Esophagus (tissue), 2 donors: ENCODE measurements around the gene TCF7L2. TPM values are rescaled to one million over a fixed set of nuclear protein-coding genes. Genes with fewer than 3 reads are reported as not detected.

Source experiments
- H3K27ac ChIP-seq, 2 donors: one replicate each; pipeline ENCODE4 v1.5.1; 2013; ENCODE audit warnings: low read depth in 2 of 2, mild to moderate bottlenecking in 2 of 2, inconsistent platforms in 1 of 2, low read length in 1 of 2, moderate library complexity in 1 of 2
- H3K27me3 ChIP-seq, 2 donors: one replicate each; pipeline ENCODE4 v1.6.1; 2013; ENCODE audit warnings: low read length in 2 of 2, control low read depth in 1 of 2, mild to moderate bottlenecking in 1 of 2; ENCODE audit not compliant: insufficient read depth in 2 of 2, control insufficient read depth in 1 of 2
- H3K36me3 ChIP-seq, 2 donors: one replicate each; pipeline ENCODE4 v1.6.1; 2013; ENCODE audit warnings: low read length in 1 of 2; ENCODE audit not compliant: control insufficient read depth in 2 of 2, insufficient read depth in 2 of 2
- H3K4me1 ChIP-seq, 2 donors: one replicate each; pipeline ENCODE4 v1.6.1; 2013; ENCODE audit warnings: low read length in 1 of 2; ENCODE audit not compliant: control insufficient read depth in 2 of 2, insufficient read depth in 2 of 2
- H3K4me3 ChIP-seq, 2 donors: one replicate each; pipeline ENCODE4 v1.5.1; 2013; ENCODE audit warnings: low read length in 2 of 2, mild to moderate bottlenecking in 2 of 2, low read depth in 1 of 2, moderate library complexity in 1 of 2
- H3K9me3 ChIP-seq, 2 donors: one replicate each; pipeline ENCODE4 v1.6.1; 2013; ENCODE audit warnings: mild to moderate bottlenecking in 2 of 2, low read depth in 1 of 2, low read length in 1 of 2, moderate library complexity in 1 of 2; ENCODE audit not compliant: control insufficient read depth in 2 of 2, insufficient read depth in 1 of 2
- WGBS, 2 donors: extraction: QIAGEN DNeasy Blood & Tissue Kit; methylation state at CpG; one replicate each; pipeline ENCODE4 v1.1.7; 2013; 5-methylcytosine and 5-hydroxymethylcytosine counted together
- polyA plus RNA-seq, 2 donors: library from polyadenylated mRNA; stranded (reverse); fragments of 200-250 nt; gene quantifications; one replicate each; pipeline ENCODE4 v1.2.3, GENCODE V29; 2013
- donor health status: healthy with polysubstance abuse.
- donor health status: Bipolar disorder and iron deficiency.

The TCF7L2 gene
- polyA plus RNA-seq, 2 donors, result 5.4 to 7.9 TPM

GRCh38 chr10:113088194-113088593, 138.1 kb downstream of the TCF7L2 start:
- Histone ChIP-seq H3K4me1 (peaks cover 0 to 7% of the 10 kb centered on the region in 2 donors), H3K27me3 (no peaks in the 10 kb centered on the region), H3K27ac (no peak overlapping the region), H3K9me3 (no peaks in the 10 kb centered on the region), H3K4me3 (no peak overlapping the region), H3K36me3 (peaks cover 0 to 2% of the 10 kb centered on the region in 2 donors)
- WGBS, 2 donors, result 94% methylated on average over 2 of the region's 2 CpGs

- peaks cover 0 to 8% of the 10 kb centered on the region in 2 donors for H3K4me1 ChIP-seq
These were observed 139.5 kb downstream of the TCF7L2 start for GRCh38 chr10:113089551-113089950.

GRCh38 chr10:113091920-113092319, 141.9 kb downstream of the TCF7L2 start:
- Histone ChIP-seq H3K36me3 (peaks cover 0 to under 1% of the 10 kb centered on the region in 2 donors), H3K4me1 (peaks cover 4 to 8% of the 10 kb centered on the region in 2 donors), H3K4me3 (no peak overlapping the region), H3K9me3 (no peaks in the 10 kb centered on the region), H3K27ac (no peak overlapping the region), H3K27me3 (no peaks in the 10 kb centered on the region)
- WGBS, 2 donors, result 70 to 91% methylated on average over 4 of the region's 4 CpGs

More at GRCh38 chr10:113089551-113089950, 139.5 kb downstream of the TCF7L2 start:
- Histone ChIP-seq H3K27ac (no peak overlapping the region), H3K4me3 (no peak overlapping the region), H3K27me3 (no peaks in the 10 kb centered on the region), H3K9me3 (no peaks in the 10 kb centered on the region), H3K36me3 (peaks cover 0 to 2% of the 10 kb centered on the region in 2 donors)
- 89 to 92% methylated on average over 9 of the region's 9 CpGs for WGBS, 2 donors

- WGBS, 2 donors, result 60 to 63% methylated on average over 10 of the region's 10 CpGs
- peaks cover 5 to 6% of the 10 kb centered on the region in 2 donors for H3K4me1 ChIP-seq
- H3K27ac ChIP-seq, result peak overlapping the region; percentile 16 to 64
- H3K9me3 ChIP-seq, result no peaks in the 10 kb centered on the region
- no peak overlapping the region for H3K4me3 ChIP-seq
- peaks cover 0 to 2% of the 10 kb centered on the region in 2 donors for H3K36me3 ChIP-seq
- H3K27me3 ChIP-seq, result no peaks in the 10 kb centered on the region
These were observed 143.4 kb downstream of the TCF7L2 start for GRCh38 chr10:113093188-113094113.

GRCh38 chr10:113094114-113094486, 144.1 kb downstream of the TCF7L2 start:
- WGBS, 2 donors, result 62 to 64% methylated on average over 3 of the region's 3 CpGs
- H3K4me1 ChIP-seq, result peaks cover 5 to 6% of the 10 kb centered on the region in 2 donors
- no peaks in the 10 kb centered on the region for H3K9me3 ChIP-seq
- H3K36me3 ChIP-seq, result peaks cover 0 to 2% of the 10 kb centered on the region in 2 donors
- no peak overlapping the region for H3K4me3 ChIP-seq
- peak overlapping the region; percentile 16 to 64 for H3K27ac ChIP-seq
- H3K27me3 ChIP-seq, result no peaks in the 10 kb centered on the region

- WGBS, 2 donors, result 87 to 88% methylated on average over 15 of the region's 15 CpGs
- H3K4me3 ChIP-seq, result no peak overlapping the region
- no peaks in the 10 kb centered on the region for H3K9me3 ChIP-seq
- H3K27ac ChIP-seq, result peak overlapping the region in 1 of 2 donors; percentile 16
- H3K4me1 ChIP-seq, result peaks cover 5 to 6% of the 10 kb centered on the region in 2 donors
- peaks cover 0 to 2% of the 10 kb centered on the region in 2 donors for H3K36me3 ChIP-seq
- no peaks in the 10 kb centered on the region for H3K27me3 ChIP-seq
These were observed 145.5 kb downstream of the TCF7L2 start for GRCh38 chr10:113095419-113096127.

GRCh38 chr10:113096128-113096996, 146.3 kb downstream of the TCF7L2 start:
- Histone ChIP-seq H3K4me1 (peaks cover 5 to 6% of the 10 kb centered on the region in 2 donors), H3K4me3 (no peak overlapping the region), H3K27me3 (no peaks in the 10 kb centered on the region), H3K27ac (peak overlapping the region; percentile 46 to 52), H3K36me3 (peaks cover 0 to 2% of the 10 kb centered on the region in 2 donors), H3K9me3 (no peaks in the 10 kb centered on the region)
- WGBS, 2 donors, result 73 to 77% methylated on average over 11 of the region's 11 CpGs

- H3K9me3 ChIP-seq, result no peaks in the 10 kb centered on the region
- WGBS, 2 donors, result 68 to 83% methylated on average over 6 of the region's 6 CpGs
- peak overlapping the region; percentile 46 to 52 for H3K27ac ChIP-seq
- H3K27me3 ChIP-seq, result no peaks in the 10 kb centered on the region
- H3K4me1 ChIP-seq, result peaks cover 5 to 6% of the 10 kb centered on the region in 2 donors
- peaks cover 0 to 2% of the 10 kb centered on the region in 2 donors for H3K36me3 ChIP-seq
- no peak overlapping the region for H3K4me3 ChIP-seq
These were observed 147.0 kb downstream of the TCF7L2 start for GRCh38 chr10:113097036-113097435.
